ENCODE results near the gene BRIP1. TPM values are rescaled to one million over a fixed set of nuclear protein-coding genes. Genes with fewer than 3 reads are reported as not detected.

BRIP1 gene
- total RNA-seq, 2 donors from 2014 or later: 24.2 to 25.5 TPM

DNA sequence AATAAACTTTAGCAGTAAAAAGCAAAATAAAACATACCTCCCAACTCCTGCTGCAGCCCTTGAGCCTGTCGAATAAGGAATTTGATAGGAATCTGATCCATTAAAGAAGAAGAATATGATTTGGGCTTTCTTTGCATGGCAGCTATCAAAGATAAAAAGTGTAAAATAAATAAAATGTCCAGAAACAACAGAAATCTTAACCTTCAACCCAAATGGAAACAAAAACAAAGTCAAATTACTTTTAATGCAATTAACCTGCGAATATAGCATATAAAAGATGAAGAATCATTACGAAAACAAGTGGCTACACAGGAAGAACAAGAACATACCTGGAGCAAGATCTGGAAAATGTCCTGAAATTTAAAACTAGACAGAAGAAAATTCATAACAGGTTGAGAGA, 21.5 kb upstream of the BRIP1 start:
- Histone ChIP-seq H3K9ac (ENCODE audit: extremely low read depth, low read length, poor library complexity, severe bottlenecking) (no peak overlapping the region), H3K27ac (ENCODE audit: low read depth, low read length) (no peak overlapping the region), H3K9me3 (ENCODE audit: control insufficient read depth, low read length) (no peaks in the 10 kb centered on the region), H3K4me3 (ENCODE audit: low read length) (no peak overlapping the region), H3K27me3 (ENCODE audit: control insufficient read depth, insufficient read depth, low read length, poor library complexity, severe bottlenecking) (no peaks in the 10 kb centered on the region), H3K36me3 (ENCODE audit: control insufficient read depth, insufficient read depth, low read length) (peaks cover 73% of the 10 kb centered on the region), H3K4me1 (ENCODE audit: control insufficient read depth, insufficient read depth, low read length) (no peaks in the 10 kb centered on the region)
- WGBS, 2 experiments (ENCODE audit: insufficient coverage in 1 of 2, insufficient read length in 1 of 2): 98 to 100% methylated on average over 2 to 3 of the region's 3 CpGs
- Mint-ChIP-seq H3K9me3 (no peaks in the 10 kb centered on the region), H3K36me3 (ENCODE audit: low read depth) (peaks cover 39% of the 10 kb centered on the region), H3K4me3 (no peak overlapping the region), H3K4me1 (no peaks in the 10 kb centered on the region), H3K27me3 (ENCODE audit: insufficient read depth) (no peaks in the 10 kb centered on the region), H3K27ac (no peak overlapping the region)
- no peak for TF ChIP-seq CTCF (conservative IDR thresholded peaks at IDR 0.05)
- no peak for DNase-seq

GRCh38 chr17:61880589-61881102, 17.3 kb upstream of the BRIP1 start:
- H3K27me3 Mint-ChIP-seq (ENCODE audit: insufficient read depth): no peaks in the 10 kb centered on the region

GRCh38 chr17:61878984-61879612, 15.8 kb upstream of the BRIP1 start:
- DNase-seq: no peak
- no peaks in the 10 kb centered on the region for H3K27me3 Mint-ChIP-seq (ENCODE audit: insufficient read depth)
- Histone ChIP-seq H3K27me3 (ENCODE audit: control insufficient read depth, insufficient read depth, low read length, poor library complexity, severe bottlenecking) (no peaks in the 10 kb centered on the region), H3K36me3 (ENCODE audit: control insufficient read depth, insufficient read depth, low read length) (peaks cover 64% of the 10 kb centered on the region), H3K4me1 (ENCODE audit: control insufficient read depth, insufficient read depth, low read length) (no peaks in the 10 kb centered on the region), H3K9me3 (ENCODE audit: control insufficient read depth, low read length) (no peaks in the 10 kb centered on the region), H3K27ac (ENCODE audit: low read depth, low read length) (no peak overlapping the region), H3K9ac (ENCODE audit: extremely low read depth, low read length, poor library complexity, severe bottlenecking) (no peak overlapping the region), H3K4me3 (ENCODE audit: low read length) (no peak overlapping the region)
- 97 to 100% methylated on average over 2 to 3 of the region's 3 CpGs for WGBS, 2 experiments (ENCODE audit: insufficient coverage in 1 of 2, insufficient read length in 1 of 2)
- no peaks in the 10 kb centered on the region for H3K4me1 Mint-ChIP-seq
- H3K27ac Mint-ChIP-seq: no peak overlapping the region
- peaks cover 43% of the 10 kb centered on the region for H3K36me3 Mint-ChIP-seq (ENCODE audit: low read depth)
- no peaks in the 10 kb centered on the region for H3K9me3 Mint-ChIP-seq
- H3K4me3 Mint-ChIP-seq: no peak overlapping the region
- TF ChIP-seq CTCF (conservative IDR thresholded peaks at IDR 0.05): no peak

More at GRCh38 chr17:61880589-61881102, 17.3 kb upstream of the BRIP1 start:
- no peak for DNase-seq
- H3K4me3 Mint-ChIP-seq: no peak overlapping the region
- H3K9me3 ChIP-seq (ENCODE audit: control insufficient read depth, low read length): no peaks in the 10 kb centered on the region
- H3K27ac Mint-ChIP-seq: no peak overlapping the region
- H3K4me1 ChIP-seq (ENCODE audit: control insufficient read depth, insufficient read depth, low read length): no peaks in the 10 kb centered on the region
- TF ChIP-seq CTCF (conservative IDR thresholded peaks at IDR 0.05): no peak
- no peaks in the 10 kb centered on the region for H3K4me1 Mint-ChIP-seq
- no peaks in the 10 kb centered on the region for H3K9me3 Mint-ChIP-seq
- no peak overlapping the region for H3K4me3 ChIP-seq (ENCODE audit: low read length)
- no peak overlapping the region for H3K9ac ChIP-seq (ENCODE audit: extremely low read depth, low read length, poor library complexity, severe bottlenecking)
- no peaks in the 10 kb centered on the region for H3K27me3 ChIP-seq (ENCODE audit: control insufficient read depth, insufficient read depth, low read length, poor library complexity, severe bottlenecking)
- WGBS, 2 experiments (ENCODE audit: insufficient coverage in 1 of 2, insufficient read length in 1 of 2): 100% methylated on average over 1 of the region's 4 CpGs
- H3K36me3 Mint-ChIP-seq (ENCODE audit: low read depth): peaks cover 44% of the 10 kb centered on the region
- H3K27ac ChIP-seq (ENCODE audit: low read depth, low read length): no peak overlapping the region
- peaks cover 70% of the 10 kb centered on the region for H3K36me3 ChIP-seq (ENCODE audit: control insufficient read depth, insufficient read depth, low read length)
